T47D (cell line): Measurements from ENCODE around the gene TNS1.

Experiments used
- DNase-seq, 2 experiments: peaks; one replicate each; pipeline versions ENCODE4 v3.0.0 to v3.0.0-alpha.2; 2011 to 2012; ENCODE audit warnings: low read depth in 1 of 2, low spot score in 1 of 2
- JUND ChIP-seq: IDR thresholded peaks from 2 replicates; pipeline ENCODE4 v1.6.1; 2012; ENCODE audit warnings: low read depth
- in situ Hi-C: cut with HindIII; loops from 2 replicates; pipeline ENCODE4 v1.10.0; 2016; ENCODE audit warnings: low sequenced_read_pairs, low pct_unique_long_range_greater_than_20kb

The TNS1 gene

GRCh38 chr2:217974389-217975005 lies 28.3 kb downstream of the TNS1 start:
- TF ChIP-seq JUND, result no peak

GRCh38 chr2:217973008-217973787 lies 29.6 kb downstream of the TNS1 start:
- DNase-seq, result no peak
- in situ Hi-C loops, result no loop called here
- no peak for TF ChIP-seq JUND

More at GRCh38 chr2:217974389-217975005, 28.3 kb downstream of the TNS1 start:
- in situ Hi-C loops, result no loop called here
- no peak for DNase-seq

GRCh38 chr2:217972490-217972889 lies 30.3 kb downstream of the TNS1 start:
- in situ Hi-C loops, result no loop called here
- no peak for DNase-seq
- no peak for TF ChIP-seq JUND

GRCh38 chr2:217972037-217972436 lies 30.8 kb downstream of the TNS1 start:
- in situ Hi-C loops, result no loop called here
- no peak for TF ChIP-seq JUND
- DNase-seq, result no peak

GRCh38 chr2:217971166-217971565 lies 31.6 kb downstream of the TNS1 start:
- no peak for DNase-seq
- no peak for TF ChIP-seq JUND
- in situ Hi-C loops, result no loop called here

- in situ Hi-C loops, result no loop called here
Observed at GRCh38 chr2:217970206-217970605, 32.6 kb downstream of the TNS1 start.

GRCh38 chr2:217969588-217969987 lies 33.2 kb downstream of the TNS1 start:
- in situ Hi-C loops, result no loop called here
- DNase-seq, result no peak
- no peak for TF ChIP-seq JUND

More at GRCh38 chr2:217970206-217970605, 32.6 kb downstream of the TNS1 start:
- TF ChIP-seq JUND, result no peak
- DNase-seq, result no peak

GRCh38 chr2:217968023-217968422 lies 34.8 kb downstream of the TNS1 start:
- DNase-seq, result no peak
- no peak for TF ChIP-seq JUND
- in situ Hi-C loops, result no loop called here

- no peak for DNase-seq
- in situ Hi-C loops, result no loop called here
Observed at GRCh38 chr2:217966423-217967070, 36.2 kb downstream of the TNS1 start.

GRCh38 chr2:217964275-217965161 lies 38.3 kb downstream of the TNS1 start:
- DNase-seq, result no peak
- in situ Hi-C loops, result no loop called here
- TF ChIP-seq JUND, result no peak

More at GRCh38 chr2:217966423-217967070, 36.2 kb downstream of the TNS1 start:
- no peak for TF ChIP-seq JUND

- in situ Hi-C loops, result no loop called here
- DNase-seq, result no peak
- no peak for TF ChIP-seq JUND
Observed at GRCh38 chr2:217960351-217960750, 42.4 kb downstream of the TNS1 start.

GRCh38 chr2:217959723-217960122 lies 43.1 kb downstream of the TNS1 start:
- in situ Hi-C loops, result no loop called here
- no peak for TF ChIP-seq JUND
- no peak for DNase-seq

GRCh38 chr2:217958884-217959225 lies 43.9 kb downstream of the TNS1 start:
- no peak for TF ChIP-seq JUND
- DNase-seq, result no peak
- in situ Hi-C loops, result no loop called here
